ENCODE measurements around the gene IL1RAPL2.

DNA sequence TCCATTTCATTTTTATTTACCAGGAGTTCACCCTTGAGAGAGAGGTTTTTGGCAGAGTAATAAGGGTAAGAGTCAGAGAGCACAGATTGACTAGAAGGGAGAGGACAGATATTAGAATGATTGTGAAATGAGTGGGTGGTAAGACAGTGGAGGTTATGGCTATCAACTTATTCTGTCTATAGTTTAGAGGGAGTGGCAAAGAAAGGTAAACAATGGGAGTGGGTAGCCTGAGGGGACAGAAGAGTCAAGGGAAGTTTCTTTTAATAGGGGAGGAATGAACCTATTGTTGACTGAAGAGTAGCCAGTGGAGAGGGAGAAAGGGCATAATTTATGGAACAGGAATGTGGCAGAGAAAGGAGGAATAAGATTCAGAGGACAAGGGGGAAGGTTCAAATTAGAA, 1069.8 kb downstream of the IL1RAPL2 start:
- no peak for TF ChIP-seq POLR2AphosphoS5 (IDR thresholded peaks at IDR 0.05)
- TF ChIP-seq, protein P1, sequence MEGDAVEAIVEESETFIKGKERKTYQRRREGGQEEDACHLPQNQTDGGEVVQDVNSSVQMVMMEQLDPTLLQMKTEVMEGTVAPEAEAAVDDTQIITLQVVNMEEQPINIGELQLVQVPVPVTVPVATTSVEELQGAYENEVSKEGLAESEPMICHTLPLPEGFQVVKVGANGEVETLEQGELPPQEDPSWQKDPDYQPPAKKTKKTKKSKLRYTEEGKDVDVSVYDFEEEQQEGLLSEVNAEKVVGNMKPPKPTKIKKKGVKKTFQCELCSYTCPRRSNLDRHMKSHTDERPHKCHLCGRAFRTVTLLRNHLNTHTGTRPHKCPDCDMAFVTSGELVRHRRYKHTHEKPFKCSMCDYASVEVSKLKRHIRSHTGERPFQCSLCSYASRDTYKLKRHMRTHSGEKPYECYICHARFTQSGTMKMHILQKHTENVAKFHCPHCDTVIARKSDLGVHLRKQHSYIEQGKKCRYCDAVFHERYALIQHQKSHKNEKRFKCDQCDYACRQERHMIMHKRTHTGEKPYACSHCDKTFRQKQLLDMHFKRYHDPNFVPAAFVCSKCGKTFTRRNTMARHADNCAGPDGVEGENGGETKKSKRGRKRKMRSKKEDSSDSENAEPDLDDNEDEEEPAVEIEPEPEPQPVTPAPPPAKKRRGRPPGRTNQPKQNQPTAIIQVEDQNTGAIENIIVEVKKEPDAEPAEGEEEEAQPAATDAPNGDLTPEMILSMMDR (IDR thresholded peaks at IDR 0.05) = no peak
- no peak for TF ChIP-seq EP300 (IDR thresholded peaks at IDR 0.05; ENCODE audit: low read depth)

All from transverse colon (tissue), 4 donors.